ENCODE data around the gene IL27RA. TPM values are rescaled to one million over a fixed set of nuclear protein-coding genes. Genes with fewer than 3 reads are reported as not detected.
A peak's percentile ranks its signal among the peaks of the same experiment; 100 is the strongest.
"Not testable (repeated sequence)": the region's sequence is repeated elsewhere in the genome, so short reads cannot be mapped to it uniquely, and the experiment has no call there.

IL27RA gene
- total RNA-seq, 2 experiments from 2014 or later: 46.5 to 48.2 TPM

DNA sequence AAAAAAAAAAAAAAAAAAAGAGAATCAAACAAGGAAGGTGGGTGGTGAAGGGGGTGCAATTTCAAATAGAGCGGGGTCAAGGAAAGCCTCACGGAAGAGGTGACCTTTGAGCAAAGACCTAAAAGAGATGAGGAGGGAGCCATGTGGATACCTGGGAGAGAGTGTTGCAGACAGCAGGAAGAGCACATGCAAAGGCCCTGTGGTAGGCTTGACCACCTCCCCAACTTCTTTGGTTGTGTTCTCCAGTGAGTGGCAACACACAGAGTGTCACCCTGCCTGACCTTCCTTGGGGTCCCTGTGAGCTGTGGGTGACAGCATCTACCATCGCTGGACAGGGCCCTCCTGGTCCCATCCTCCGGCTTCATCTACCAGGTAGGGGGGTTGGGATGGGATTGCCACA, 18.9 kb downstream of the IL27RA start:
- Mint-ChIP-seq H3K9me3 (no peaks in the 10 kb centered on the region), H3K27ac (no peak overlapping the region), H3K36me3 (ENCODE audit: low read depth) (peaks cover 60% of the 10 kb centered on the region), H3K4me1 (ENCODE audit: low read depth) (peaks cover 13% of the 10 kb centered on the region), H3K4me3 (no peak overlapping the region), H3K27me3 (no peaks in the 10 kb centered on the region)
- ChIA-PET POLR2A (no interaction called here), CTCF (interaction anchor here (0.9 to 6.6 kb wide), 5 partner anchors 9 to 171 kb away, joined by 3 to 69 read pairs (median 3); partner anchors contain the start of genes IL27RA and PALM3)
- TF ChIP-seq, protein P1, sequence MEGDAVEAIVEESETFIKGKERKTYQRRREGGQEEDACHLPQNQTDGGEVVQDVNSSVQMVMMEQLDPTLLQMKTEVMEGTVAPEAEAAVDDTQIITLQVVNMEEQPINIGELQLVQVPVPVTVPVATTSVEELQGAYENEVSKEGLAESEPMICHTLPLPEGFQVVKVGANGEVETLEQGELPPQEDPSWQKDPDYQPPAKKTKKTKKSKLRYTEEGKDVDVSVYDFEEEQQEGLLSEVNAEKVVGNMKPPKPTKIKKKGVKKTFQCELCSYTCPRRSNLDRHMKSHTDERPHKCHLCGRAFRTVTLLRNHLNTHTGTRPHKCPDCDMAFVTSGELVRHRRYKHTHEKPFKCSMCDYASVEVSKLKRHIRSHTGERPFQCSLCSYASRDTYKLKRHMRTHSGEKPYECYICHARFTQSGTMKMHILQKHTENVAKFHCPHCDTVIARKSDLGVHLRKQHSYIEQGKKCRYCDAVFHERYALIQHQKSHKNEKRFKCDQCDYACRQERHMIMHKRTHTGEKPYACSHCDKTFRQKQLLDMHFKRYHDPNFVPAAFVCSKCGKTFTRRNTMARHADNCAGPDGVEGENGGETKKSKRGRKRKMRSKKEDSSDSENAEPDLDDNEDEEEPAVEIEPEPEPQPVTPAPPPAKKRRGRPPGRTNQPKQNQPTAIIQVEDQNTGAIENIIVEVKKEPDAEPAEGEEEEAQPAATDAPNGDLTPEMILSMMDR (IDR thresholded peaks at IDR 0.05): no peak
- no peak for DNase-seq
- ATAC-seq: no peak
- intact Hi-C loops (cut with micrococcal nuclease): no loop called here

DNA sequence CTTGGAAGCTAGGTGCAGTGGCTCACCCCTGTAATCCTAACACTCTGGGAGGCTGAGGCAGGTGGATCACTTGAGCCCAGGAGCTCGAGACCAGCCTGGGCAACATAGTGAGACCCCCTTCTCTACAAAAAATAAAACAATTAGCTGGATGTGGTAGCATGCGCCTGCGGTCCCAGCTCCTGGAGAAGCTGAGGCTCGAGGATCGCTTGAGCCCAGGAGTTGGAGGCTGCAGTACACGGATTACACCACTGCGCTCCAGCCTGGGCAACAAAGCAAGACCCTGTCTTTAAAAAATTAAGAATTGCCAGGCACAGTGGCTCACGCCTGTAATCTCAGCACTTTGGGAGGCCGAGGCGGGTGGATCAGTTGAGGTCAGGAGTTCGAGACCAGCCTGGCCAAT, 19.4 kb downstream of the IL27RA start:
- Mint-ChIP-seq H3K36me3 (ENCODE audit: low read depth) (peaks cover 55% of the 10 kb centered on the region), H3K4me1 (ENCODE audit: low read depth) (peaks cover 11% of the 10 kb centered on the region)
- H3K4me3 Mint-ChIP-seq; intact Hi-C loops (cut with micrococcal nuclease); DNase-seq; H3K9me3 Mint-ChIP-seq; H3K27me3 Mint-ChIP-seq; ATAC-seq; H3K27ac Mint-ChIP-seq: not testable (repeated sequence)
- CTCF ChIA-PET: interaction anchor here (0.9 to 6.6 kb wide), 4 partner anchors 8 to 171 kb away, joined by 3 to 69 read pairs (median 4); partner anchors contain the start of genes IL27RA and PALM3
- POLR2A ChIA-PET: interaction anchor here (1.0 kb wide), 1 partner anchor 19 kb away, joined by 3 read pairs; the partner anchor contains the start of gene IL27RA

DNA sequence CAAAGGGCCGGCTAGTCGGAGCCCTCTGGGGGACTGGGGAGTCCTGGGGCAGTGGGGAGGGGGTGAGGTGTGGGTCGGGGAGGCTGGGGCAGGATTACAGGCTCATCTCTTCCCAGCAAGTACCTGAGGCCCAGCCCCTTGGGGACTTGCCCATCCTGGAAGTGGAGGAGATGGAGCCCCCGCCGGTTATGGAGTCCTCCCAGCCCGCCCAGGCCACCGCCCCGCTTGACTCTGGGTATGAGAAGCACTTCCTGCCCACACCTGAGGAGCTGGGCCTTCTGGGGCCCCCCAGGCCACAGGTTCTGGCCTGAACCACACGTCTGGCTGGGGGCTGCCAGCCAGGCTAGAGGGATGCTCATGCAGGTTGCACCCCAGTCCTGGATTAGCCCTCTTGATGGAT, 20.4 kb downstream of the IL27RA start:
- H3K27me3 Mint-ChIP-seq: peaks cover 3% of the 10 kb centered on the region
- CTCF ChIA-PET: interaction anchor here (1.0 to 6.6 kb wide), 3 partner anchors 7 to 85 kb away, joined by 3 to 69 read pairs (median 4); partner anchors contain the start of genes ASF1B and PALM3
- H3K4me3 Mint-ChIP-seq: no peak overlapping the region
- no peaks in the 10 kb centered on the region for H3K9me3 Mint-ChIP-seq
- intact Hi-C loops (cut with micrococcal nuclease): no loop called here
- peaks cover 7% of the 10 kb centered on the region for H3K4me1 Mint-ChIP-seq (ENCODE audit: low read depth)
- H3K36me3 Mint-ChIP-seq (ENCODE audit: low read depth): peaks cover 46% of the 10 kb centered on the region
- POLR2A ChIA-PET: interaction anchor here (0.6 to 1.4 kb wide), 4 partner anchors 16 to 131 kb away, joined by 3 to 7 read pairs (median 3); partner anchors contain the start of gene MISP3
- no peak for DNase-seq
- TF ChIP-seq, protein P1 (IDR thresholded peaks at IDR 0.05): no peak
- peak overlapping the region; percentile 20 for H3K27ac Mint-ChIP-seq
- ATAC-seq: no peak

DNA sequence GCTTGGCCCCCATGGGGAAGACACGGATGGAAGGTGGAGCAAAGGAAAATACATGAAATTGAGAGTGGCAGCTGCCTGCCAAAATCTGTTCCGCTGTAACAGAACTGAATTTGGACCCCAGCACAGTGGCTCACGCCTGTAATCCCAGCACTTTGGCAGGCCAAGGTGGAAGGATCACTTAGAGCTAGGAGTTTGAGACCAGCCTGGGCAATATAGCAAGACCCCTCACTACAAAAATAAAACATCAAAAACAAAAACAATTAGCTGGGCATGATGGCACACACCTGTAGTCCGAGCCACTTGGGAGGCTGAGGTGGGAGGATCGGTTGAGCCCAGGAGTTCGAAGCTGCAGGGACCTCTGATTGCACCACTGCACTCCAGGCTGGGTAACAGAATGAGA, 20.9 kb downstream of the IL27RA start:
- POLR2A ChIA-PET: interaction anchor here (0.6 to 1.4 kb wide), 5 partner anchors 16 to 131 kb away, joined by 3 to 7 read pairs (median 3); partner anchors contain the start of gene MISP3
- H3K27me3 Mint-ChIP-seq: peaks cover 3% of the 10 kb centered on the region

DNA sequence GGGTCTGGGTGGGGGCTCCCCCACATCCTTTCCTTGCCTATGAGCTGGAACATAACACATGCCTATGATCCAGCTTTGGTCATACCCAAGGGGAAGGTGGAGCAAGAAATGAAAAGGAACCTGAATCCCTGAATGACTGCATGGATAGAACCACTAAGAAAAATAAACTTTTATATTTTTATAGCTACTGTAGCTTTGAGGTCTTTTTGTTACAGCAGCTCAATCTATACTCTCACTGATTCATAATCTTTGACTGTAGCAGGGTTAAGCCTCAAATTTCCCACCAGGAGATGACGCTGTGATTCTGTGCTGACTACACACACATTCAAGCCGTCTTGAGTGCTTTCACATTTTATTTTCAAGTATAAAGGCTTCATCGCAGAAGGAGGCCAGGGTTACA, 21.5 kb downstream of the IL27RA start:
- Mint-ChIP-seq H3K27ac (no peak overlapping the region), H3K27me3 (peaks cover 8% of the 10 kb centered on the region), H3K4me1 (ENCODE audit: low read depth) (peaks cover 13% of the 10 kb centered on the region), H3K36me3 (ENCODE audit: low read depth) (peaks cover 37% of the 10 kb centered on the region), H3K9me3 (no peaks in the 10 kb centered on the region), H3K4me3 (no peak overlapping the region)
- ChIA-PET CTCF (interaction anchor here (0.7 to 1.2 kb wide), 4 partner anchors 18 to 86 kb away, joined by 3 to 4 read pairs (median 3); partner anchors contain the start of genes ASF1B and IL27RA), POLR2A (interaction anchor here (0.6 to 1.4 kb wide), 3 partner anchors 18 to 76 kb away, joined by 3 to 7 read pairs (median 4); partner anchors contain the start of gene MISP3)
- no peak for DNase-seq
- TF ChIP-seq, protein P1 (IDR thresholded peaks at IDR 0.05): no peak
- intact Hi-C loops (cut with micrococcal nuclease): no loop called here
- ATAC-seq: no peak

More for the DNA sequence above, 20.9 kb downstream of the IL27RA start:
- Mint-ChIP-seq H3K36me3 (ENCODE audit: low read depth) (peaks cover 42% of the 10 kb centered on the region), H3K9me3 (no peaks in the 10 kb centered on the region), H3K4me3 (no peak overlapping the region), H3K4me1 (ENCODE audit: low read depth) (peaks cover 8% of the 10 kb centered on the region), H3K27ac (no peak overlapping the region)
- CTCF ChIA-PET: interaction anchor here (0.8 to 1.2 kb wide), 3 partner anchors 19 to 86 kb away, joined by 3 to 4 read pairs (median 3); partner anchors contain the start of gene ASF1B
- ATAC-seq: no peak
- intact Hi-C loops (cut with micrococcal nuclease): no loop called here
- TF ChIP-seq, protein P1 (IDR thresholded peaks at IDR 0.05): no peak
- DNase-seq: no peak

All from activated CD8-positive, alpha-beta T cell treated with anti-CD3 and anti-CD28 coated beads for 36 hours (primary cell).